Ishikawa (cell line): ENCODE measurements around the gene ICE1.

Experiments used
- EGR1 ChIP-seq: IDR thresholded peaks from 2 replicates; pipeline ENCODE4 v1.6.1; 2012
- RAD21 ChIP-seq: IDR thresholded peaks from 2 replicates; pipeline ENCODE4 v1.6.1; 2012; ENCODE audit warnings: low read depth
- TAF1 ChIP-seq: IDR thresholded peaks from 2 replicates; pipeline ENCODE4 v1.6.1; 2012; ENCODE audit warnings: low read depth, mild to moderate bottlenecking

- TF ChIP-seq EGR1 (no peak), TAF1 (no peak), RAD21 (no peak)
Observed at GRCh38 chr5:5486122-5486521, 63.6 kb downstream of the ICE1 start.
